Duodenal mucosa (tissue), 2 donors: ENCODE results near the gene TTN.

Experiments
- H3K27ac ChIP-seq: one replicate; pipeline ENCODE4 v1.7.0; 2013; ENCODE audit warnings: low read depth, low read length
- H3K27me3 ChIP-seq, 2 donors: one replicate each; pipeline ENCODE4 v1.7.0; 2013; ENCODE audit warnings: low read length in 2 of 2, control low read depth in 1 of 2; ENCODE audit not compliant: insufficient read depth in 2 of 2, control insufficient read depth in 1 of 2
- H3K36me3 ChIP-seq, 2 donors: one replicate each; pipeline ENCODE4 v1.7.0; 2013; ENCODE audit warnings: low read length in 2 of 2, control low read depth in 1 of 2; ENCODE audit not compliant: insufficient read depth in 2 of 2, control insufficient read depth in 1 of 2
- H3K4me1 ChIP-seq, 2 donors: one replicate each; pipeline ENCODE4 v1.7.0; 2013; ENCODE audit warnings: low read length in 2 of 2, control low read depth in 1 of 2; ENCODE audit not compliant: insufficient read depth in 2 of 2, control insufficient read depth in 1 of 2
- H3K4me3 ChIP-seq, 2 donors: one replicate each; pipeline ENCODE4 v1.7.0; 2013; ENCODE audit warnings: low read length in 2 of 2, low read depth in 1 of 2
- H3K9ac ChIP-seq, 2 donors: one replicate each; pipeline ENCODE4 v1.7.0; 2013; ENCODE audit warnings: low read length in 2 of 2, low read depth in 1 of 2
- H3K9me3 ChIP-seq, 2 donors: one replicate each; pipeline ENCODE4 v1.7.0; 2013; ENCODE audit warnings: low read length in 2 of 2, control low read depth in 1 of 2; ENCODE audit not compliant: control insufficient read depth in 1 of 2

TTN gene

DNA sequence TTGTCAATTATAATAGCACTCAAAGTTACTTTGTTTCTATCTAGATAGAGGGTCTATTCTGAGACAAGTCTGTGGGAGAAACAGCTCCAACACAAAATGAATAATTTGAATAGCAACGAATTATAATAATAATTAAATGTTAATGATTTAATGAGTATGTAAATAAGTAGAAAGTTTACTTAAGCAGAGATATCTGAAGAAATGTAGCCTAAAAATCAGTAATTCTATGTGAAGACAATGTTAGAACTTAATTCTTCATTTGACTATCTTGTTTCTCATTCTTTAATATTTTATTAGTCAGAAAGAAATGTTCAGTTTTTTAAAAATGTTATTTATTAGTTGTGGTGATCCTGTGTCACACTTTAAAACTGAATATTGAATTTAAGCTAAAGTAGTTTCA is 165.7 kb downstream of the TTN start:
- Histone ChIP-seq H3K4me1 (no peaks in the 10 kb centered on the region), H3K27me3 (no peaks in the 10 kb centered on the region), H3K36me3 (no peaks in the 10 kb centered on the region), H3K9ac (no peak overlapping the region), H3K4me3 (no peak overlapping the region), H3K9me3 (no peaks in the 10 kb centered on the region), H3K27ac (no peak overlapping the region)

DNA sequence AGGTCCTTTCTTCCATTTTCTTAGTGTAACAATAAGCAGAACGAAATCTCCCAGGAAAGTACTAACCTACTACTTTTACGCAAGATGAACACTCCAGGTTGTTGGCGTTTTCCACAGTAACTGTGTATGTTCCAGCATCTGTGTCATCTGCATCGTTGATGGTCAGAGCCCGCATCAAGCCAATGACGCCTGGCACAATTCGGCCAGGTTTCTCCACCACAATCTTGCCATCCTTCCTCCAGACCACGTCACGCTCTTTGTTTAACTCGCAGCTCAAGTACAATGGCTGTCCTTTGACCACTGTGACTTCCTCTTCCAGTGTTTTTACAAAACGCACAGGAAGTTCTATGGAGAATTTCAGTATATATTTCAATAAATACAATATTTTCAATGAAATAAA is 171.3 kb downstream of the TTN start:
- H3K9ac ChIP-seq: no peak overlapping the region
- no peaks in the 10 kb centered on the region for H3K4me1 ChIP-seq
- H3K36me3 ChIP-seq: no peaks in the 10 kb centered on the region
- no peak overlapping the region for H3K4me3 ChIP-seq
- H3K27me3 ChIP-seq: no peaks in the 10 kb centered on the region
- H3K9me3 ChIP-seq: no peaks in the 10 kb centered on the region
- no peak overlapping the region for H3K27ac ChIP-seq

DNA sequence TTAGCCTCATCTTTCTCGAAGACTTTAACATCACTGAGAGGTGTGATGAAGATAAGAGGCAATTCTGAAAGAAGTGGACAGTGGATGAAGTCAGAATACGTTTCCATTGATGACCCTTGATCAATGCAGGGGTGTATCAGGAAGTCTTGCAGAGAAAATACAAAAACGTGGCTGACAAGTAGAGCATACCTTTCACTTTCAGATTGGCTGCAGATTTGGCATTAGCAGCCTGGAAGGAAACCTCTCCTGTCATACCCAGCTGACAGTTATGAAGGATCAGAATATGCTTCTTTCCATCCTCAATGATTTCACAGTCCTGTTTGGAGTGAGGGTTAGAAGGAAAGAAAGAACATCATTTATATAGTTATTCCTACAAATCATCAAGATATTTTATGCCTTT is 174.5 kb downstream of the TTN start:
- H3K27me3 ChIP-seq: no peaks in the 10 kb centered on the region
- no peak overlapping the region for H3K4me3 ChIP-seq
- H3K9me3 ChIP-seq: no peaks in the 10 kb centered on the region
- H3K4me1 ChIP-seq: no peaks in the 10 kb centered on the region
- no peaks in the 10 kb centered on the region for H3K36me3 ChIP-seq
- no peak overlapping the region for H3K27ac ChIP-seq
- H3K9ac ChIP-seq: no peak overlapping the region

DNA sequence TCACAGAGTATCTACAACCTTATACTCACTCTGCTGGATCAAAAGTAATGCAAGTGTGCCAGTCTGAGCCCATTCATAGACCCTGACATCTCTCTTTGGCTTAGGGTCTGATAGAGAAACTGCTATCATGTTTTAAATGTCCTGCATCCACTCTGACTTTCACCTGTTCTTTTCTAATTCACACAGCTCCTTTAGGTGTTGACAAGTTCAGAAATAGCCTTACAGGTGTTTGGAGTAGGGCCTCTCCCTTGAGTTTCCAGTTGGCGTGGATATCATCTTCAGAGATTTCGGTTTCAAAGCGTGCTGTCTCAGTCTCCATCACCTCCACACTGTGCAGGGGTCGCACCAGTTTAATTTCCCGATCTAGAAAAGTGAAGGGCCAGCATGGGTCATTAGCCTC is 176.6 kb downstream of the TTN start:
- Histone ChIP-seq H3K4me3 (no peak overlapping the region), H3K9me3 (no peaks in the 10 kb centered on the region), H3K36me3 (no peaks in the 10 kb centered on the region), H3K4me1 (no peaks in the 10 kb centered on the region), H3K27me3 (no peaks in the 10 kb centered on the region), H3K27ac (no peak overlapping the region), H3K9ac (no peak overlapping the region)

DNA sequence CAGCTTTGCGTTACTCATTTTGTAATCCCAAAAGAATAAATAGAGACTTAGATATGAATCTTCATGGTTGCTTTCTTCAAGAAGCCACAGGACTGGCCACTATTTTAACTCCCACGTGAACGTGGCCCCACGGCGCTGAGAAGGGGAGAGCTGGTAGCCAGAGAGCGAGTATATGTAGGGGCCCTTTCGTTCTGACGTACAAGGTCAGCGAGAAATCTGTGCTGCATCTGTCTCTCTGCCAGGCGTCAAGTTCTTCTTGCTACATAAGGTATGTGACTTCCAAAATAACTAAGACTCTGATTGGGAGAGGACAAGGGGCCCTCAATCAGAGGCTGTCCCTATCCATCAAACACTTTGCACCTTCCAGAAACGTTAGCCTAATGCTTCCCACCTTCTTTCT is 177.8 kb downstream of the TTN start:
- Histone ChIP-seq H3K9ac (no peak overlapping the region), H3K4me3 (no peak overlapping the region), H3K36me3 (no peaks in the 10 kb centered on the region), H3K9me3 (no peaks in the 10 kb centered on the region), H3K27me3 (no peaks in the 10 kb centered on the region), H3K4me1 (no peaks in the 10 kb centered on the region), H3K27ac (no peak overlapping the region)

DNA sequence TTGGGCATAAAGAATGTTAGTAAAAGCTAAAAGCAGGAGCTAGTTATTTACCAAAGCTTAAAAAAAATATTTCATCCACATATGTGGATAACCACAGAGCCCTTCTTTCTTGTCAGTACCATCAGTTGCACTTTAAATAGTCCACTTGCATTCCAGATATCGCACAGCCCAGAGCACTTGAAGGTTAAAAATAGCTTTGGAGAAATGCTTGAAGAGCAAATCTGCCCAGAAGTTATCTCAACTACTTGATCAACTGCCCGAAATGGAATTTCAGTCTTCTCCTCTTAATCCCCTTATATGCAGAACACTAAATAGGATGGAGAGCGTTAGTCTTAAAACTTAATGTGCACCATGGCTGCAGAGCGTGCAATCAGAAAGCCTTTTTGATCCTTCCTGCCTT is 178.6 kb downstream of the TTN start:
- no peak overlapping the region for H3K9ac ChIP-seq
- no peak overlapping the region for H3K27ac ChIP-seq
- H3K9me3 ChIP-seq: no peaks in the 10 kb centered on the region
- no peaks in the 10 kb centered on the region for H3K36me3 ChIP-seq
- no peaks in the 10 kb centered on the region for H3K27me3 ChIP-seq
- H3K4me1 ChIP-seq: no peaks in the 10 kb centered on the region
- H3K4me3 ChIP-seq: no peak overlapping the region

DNA sequence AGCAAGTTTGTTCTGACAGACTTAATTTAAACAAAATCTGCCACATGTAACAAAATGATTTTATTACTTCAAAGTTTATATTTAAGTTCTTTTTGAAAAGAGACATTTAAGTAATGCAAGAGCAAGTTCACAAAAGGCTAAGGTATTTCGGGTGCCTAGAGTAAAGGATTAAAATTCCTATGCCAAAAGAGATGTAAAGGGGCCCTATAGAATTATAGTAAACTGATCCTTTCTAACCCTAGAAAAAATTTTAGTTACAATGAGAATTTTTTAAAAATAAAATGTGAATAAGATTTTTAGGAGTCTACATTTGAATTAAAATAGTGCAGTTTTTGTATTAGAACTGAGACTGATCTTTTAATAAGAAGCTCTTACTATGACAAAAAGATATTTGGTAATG is 179.8 kb downstream of the TTN start:
- Histone ChIP-seq H3K9ac (no peak overlapping the region), H3K4me1 (no peaks in the 10 kb centered on the region), H3K4me3 (no peak overlapping the region), H3K27ac (no peak overlapping the region), H3K36me3 (no peaks in the 10 kb centered on the region), H3K27me3 (no peaks in the 10 kb centered on the region), H3K9me3 (no peaks in the 10 kb centered on the region)

DNA sequence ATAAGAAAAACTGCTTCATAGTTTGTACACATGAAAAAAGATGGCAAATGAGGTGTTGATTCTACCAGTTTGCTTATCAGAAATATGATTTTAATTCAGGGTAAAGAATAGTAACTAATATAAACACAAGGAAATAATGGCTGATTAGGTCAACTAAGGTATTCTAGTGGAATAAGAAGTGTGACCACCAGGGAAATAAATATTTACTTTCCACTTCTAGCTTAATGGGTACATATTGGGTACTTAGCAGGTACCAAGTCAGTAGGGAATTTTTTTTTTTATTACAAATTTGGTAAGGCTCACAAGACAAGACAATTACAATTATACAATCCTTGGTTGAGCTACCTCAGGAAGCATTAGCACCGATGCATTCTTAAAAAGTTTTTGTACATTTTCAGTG is 191.3 kb downstream of the TTN start:
- Histone ChIP-seq H3K27ac (no peak overlapping the region), H3K9me3 (no peaks in the 10 kb centered on the region), H3K36me3 (no peaks in the 10 kb centered on the region), H3K9ac (no peak overlapping the region), H3K4me1 (no peaks in the 10 kb centered on the region), H3K27me3 (no peaks in the 10 kb centered on the region), H3K4me3 (no peak overlapping the region)

DNA sequence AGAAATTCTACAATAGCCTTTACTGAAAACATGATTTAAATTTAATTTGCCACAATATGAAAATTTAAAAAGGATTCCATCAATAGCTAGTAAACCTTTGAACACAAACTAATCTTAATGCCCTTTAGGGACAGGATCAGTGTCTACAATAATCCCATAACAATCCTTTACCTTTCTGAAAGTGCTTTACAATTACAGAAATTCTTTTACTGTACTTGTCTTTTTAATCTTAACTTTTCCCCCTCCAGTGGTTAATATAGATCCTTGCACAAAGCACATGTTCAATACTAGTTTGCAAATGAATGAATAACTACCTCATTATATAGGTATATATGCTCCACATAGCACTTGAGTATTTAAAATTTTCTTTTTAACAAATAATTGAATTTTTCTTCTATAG is 204.3 kb downstream of the TTN start:
- H3K4me3 ChIP-seq: no peak overlapping the region

DNA sequence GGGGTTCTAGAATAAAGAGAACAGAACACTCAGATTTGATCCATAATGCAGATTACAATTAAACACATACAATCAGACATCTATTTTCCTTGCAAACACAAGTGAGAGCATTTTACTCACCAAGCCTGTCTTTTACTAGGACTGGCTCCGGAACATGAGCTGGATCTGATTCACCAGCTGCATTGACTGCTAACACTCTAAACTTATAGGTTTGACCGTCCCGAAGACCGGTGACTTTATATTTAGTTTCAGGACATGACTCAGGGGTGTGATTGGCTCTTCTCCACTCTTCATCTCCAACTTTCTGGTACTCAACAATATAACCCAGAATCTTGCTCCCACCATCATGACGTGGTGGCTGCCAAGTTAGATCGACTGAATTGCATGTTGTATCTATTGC is 214.6 kb downstream of the TTN start:
- H3K9ac ChIP-seq: no peak overlapping the region
- no peaks in the 10 kb centered on the region for H3K27me3 ChIP-seq
- no peak overlapping the region for H3K4me3 ChIP-seq
- H3K4me1 ChIP-seq: no peaks in the 10 kb centered on the region
- H3K36me3 ChIP-seq: no peaks in the 10 kb centered on the region
- H3K27ac ChIP-seq: no peak overlapping the region
- no peaks in the 10 kb centered on the region for H3K9me3 ChIP-seq

More for the DNA sequence above, 204.3 kb downstream of the TTN start:
- H3K27ac ChIP-seq: no peak overlapping the region
- H3K4me1 ChIP-seq: no peaks in the 10 kb centered on the region
- H3K9ac ChIP-seq: no peak overlapping the region
- H3K9me3 ChIP-seq: no peaks in the 10 kb centered on the region
- H3K36me3 ChIP-seq: peaks cover 0 to 4% of the 10 kb centered on the region in 2 donors
- H3K27me3 ChIP-seq: no peaks in the 10 kb centered on the region

DNA sequence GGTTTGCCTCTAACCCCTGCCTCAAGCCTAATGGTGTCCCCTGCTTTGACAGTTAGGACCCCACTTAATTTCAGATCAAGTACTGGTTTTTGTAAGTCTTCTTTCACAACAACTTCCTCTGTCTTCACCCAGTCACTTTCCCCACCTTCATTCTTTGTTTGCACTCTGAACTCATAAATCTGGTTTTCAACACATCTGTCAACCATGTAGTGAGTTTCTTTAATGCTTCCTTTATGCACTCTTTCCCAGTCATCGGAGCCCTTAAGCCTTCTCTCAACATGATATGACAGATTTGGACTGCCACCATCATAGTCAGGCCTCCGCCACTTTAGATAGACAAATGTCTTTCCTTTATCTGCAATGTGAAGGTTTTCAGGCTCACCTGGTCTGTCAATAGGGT is 217.9 kb downstream of the TTN start:
- Histone ChIP-seq H3K4me3 (no peak overlapping the region), H3K9ac (no peak overlapping the region), H3K4me1 (no peaks in the 10 kb centered on the region), H3K36me3 (no peaks in the 10 kb centered on the region), H3K27ac (no peak overlapping the region), H3K9me3 (no peaks in the 10 kb centered on the region), H3K27me3 (no peaks in the 10 kb centered on the region)
